Measurements from ENCODE around the gene C11orf16. TPM values are rescaled to one million over a fixed set of nuclear protein-coding genes. Genes with fewer than 3 reads are reported as not detected.
"Not testable (repeated sequence)": the region's sequence is repeated elsewhere in the genome, so short reads cannot be mapped to it uniquely, and the experiment has no call there.

C11orf16 gene
- total RNA-seq, 3 donors from 2014 or later = not detected

GRCh38 chr11:8907116-8907515 lies 25.6 kb downstream of the C11orf16 start:
- Histone ChIP-seq H3K4me1 (no peaks in the 10 kb centered on the region), H3K27ac (no peak overlapping the region), H3K27me3 (no peaks in the 10 kb centered on the region), H3K36me3 (no peaks in the 10 kb centered on the region), H3K4me3 (no peak overlapping the region), H3K9me3 (no peaks in the 10 kb centered on the region)
- no peak for DNase-seq (ENCODE audit: low spot score in 2 of 2)
- intact Hi-C loops (cut with DNase I; ENCODE audit: low total_unique reads) = no loop called here
- no peak for TF ChIP-seq CTCF (IDR thresholded peaks at IDR 0.05)
- TF ChIP-seq POLR2A (IDR thresholded peaks at IDR 0.05) = no peak
- TF ChIP-seq POLR2AphosphoS5 (IDR thresholded peaks at IDR 0.05) = no peak

GRCh38 chr11:8905528-8906165 lies 27.1 kb downstream of the C11orf16 start:
- Histone ChIP-seq H3K9me3 (no peaks in the 10 kb centered on the region), H3K4me1 (no peaks in the 10 kb centered on the region), H3K27me3 (no peaks in the 10 kb centered on the region), H3K27ac (no peak overlapping the region), H3K4me3 (no peak overlapping the region), H3K36me3 (no peaks in the 10 kb centered on the region)
- no peak for TF ChIP-seq POLR2AphosphoS5 (IDR thresholded peaks at IDR 0.05)
- intact Hi-C loops (cut with DNase I; ENCODE audit: low total_unique reads) = no loop called here
- DNase-seq (ENCODE audit: low spot score in 2 of 2) = no peak

GRCh38 chr11:8899119-8899753 lies 33.5 kb downstream of the C11orf16 start:
- no peak for DNase-seq (ENCODE audit: low spot score in 2 of 2)
- no peak overlapping the region for H3K4me3 ChIP-seq
- no peaks in the 10 kb centered on the region for H3K36me3 ChIP-seq
- intact Hi-C loops (cut with DNase I; ENCODE audit: low total_unique reads) = no loop called here
- TF ChIP-seq CTCF (IDR thresholded peaks at IDR 0.05) (no peak), POLR2A (IDR thresholded peaks at IDR 0.05) (no peak), POLR2AphosphoS5 (IDR thresholded peaks at IDR 0.05) (no peak)
- no peaks in the 10 kb centered on the region for H3K27me3 ChIP-seq
- peaks cover 3 to 9% of the 10 kb centered on the region in 2 donors for H3K9me3 ChIP-seq
- H3K27ac ChIP-seq = no peak overlapping the region
- H3K4me1 ChIP-seq = no peaks in the 10 kb centered on the region

- H3K27ac ChIP-seq; H3K36me3 ChIP-seq; H3K4me3 ChIP-seq; H3K9me3 ChIP-seq; DNase-seq (ENCODE audit: low spot score in 2 of 2); intact Hi-C loops (cut with DNase I; ENCODE audit: low total_unique reads); H3K27me3 ChIP-seq; H3K4me1 ChIP-seq: not testable (repeated sequence)
Measured at GRCh38 chr11:8891185-8891584, 41.6 kb downstream of the C11orf16 start.

- H3K36me3 ChIP-seq = no peaks in the 10 kb centered on the region
- no peak overlapping the region for H3K4me3 ChIP-seq
- no peaks in the 10 kb centered on the region for H3K4me1 ChIP-seq
- no peaks in the 10 kb centered on the region for H3K27me3 ChIP-seq
- intact Hi-C loops (cut with DNase I; ENCODE audit: low total_unique reads) = no loop called here
- DNase-seq (ENCODE audit: low spot score in 2 of 2) = no peak
- no peak for TF ChIP-seq POLR2AphosphoS5 (IDR thresholded peaks at IDR 0.05)
- no peak for TF ChIP-seq CTCF (IDR thresholded peaks at IDR 0.05)
- TF ChIP-seq POLR2A (IDR thresholded peaks at IDR 0.05) = no peak
- peaks cover 0 to 4% of the 10 kb centered on the region in 2 donors for H3K9me3 ChIP-seq
- no peak overlapping the region for H3K27ac ChIP-seq
Measured at GRCh38 chr11:8886322-8886721, 46.4 kb downstream of the C11orf16 start.

GRCh38 chr11:8881585-8881984 lies 51.2 kb downstream of the C11orf16 start:
- H3K36me3 ChIP-seq; H3K27me3 ChIP-seq; intact Hi-C loops (cut with DNase I; ENCODE audit: low total_unique reads); H3K4me3 ChIP-seq; H3K4me1 ChIP-seq; H3K9me3 ChIP-seq; H3K27ac ChIP-seq: not testable (repeated sequence)
- DNase-seq (ENCODE audit: low spot score in 2 of 2) = peak in 1 of 2 donors; percentile 32
